Choroid plexus epithelial cell (primary cell): ENCODE measurements around the gene TUBB4B.

Source experiments
- DNase-seq: peaks from one replicate; pipeline ENCODE4 v3.0.0-alpha.2; 2010; ENCODE audit warnings: low read depth
- H3K4me3 ChIP-seq: 2 replicates; pipeline ENCODE4 v1.5.1; 2011; ENCODE audit warnings: low read depth, mild to moderate bottlenecking, control low read depth, low read length, moderate library complexity
- TF ChIP-seq, protein P1 (sequence below): conservative IDR thresholded peaks from 2 replicates; pipeline ENCODE4 v1.5.1; 2011; ENCODE audit warnings: low read depth, mild to moderate bottlenecking, control low read depth, inconsistent platforms, low read length, moderate library complexity

TUBB4B gene

DNA sequence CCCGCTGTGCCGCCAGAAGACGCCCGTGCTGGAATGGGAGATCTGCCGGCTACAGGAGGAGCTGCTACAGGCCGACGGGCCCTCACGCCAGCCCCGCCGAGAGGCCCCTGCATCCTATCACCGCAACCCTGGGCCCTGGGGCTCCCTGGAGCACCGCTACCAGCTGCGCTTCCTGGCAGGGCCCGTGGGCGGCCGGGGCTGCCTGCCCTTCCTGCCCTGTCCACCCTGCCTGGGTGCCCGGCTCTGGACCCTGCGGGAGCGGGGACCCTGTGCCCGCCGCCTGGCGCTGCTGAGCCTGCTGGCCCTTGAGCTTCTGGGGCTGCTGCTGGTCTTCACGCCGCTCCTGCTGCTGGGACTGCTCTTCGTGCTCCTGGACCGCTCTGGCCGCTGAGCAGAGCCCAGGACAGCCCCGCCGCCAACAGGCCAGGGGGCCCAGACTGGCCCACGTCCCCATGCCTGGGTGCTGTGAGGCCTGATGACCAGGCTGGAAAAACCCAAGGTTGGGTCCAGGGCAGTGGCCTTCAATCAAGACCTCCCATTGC lies 22.8 kb upstream of the TUBB4B start:
- TF ChIP-seq, protein P1, sequence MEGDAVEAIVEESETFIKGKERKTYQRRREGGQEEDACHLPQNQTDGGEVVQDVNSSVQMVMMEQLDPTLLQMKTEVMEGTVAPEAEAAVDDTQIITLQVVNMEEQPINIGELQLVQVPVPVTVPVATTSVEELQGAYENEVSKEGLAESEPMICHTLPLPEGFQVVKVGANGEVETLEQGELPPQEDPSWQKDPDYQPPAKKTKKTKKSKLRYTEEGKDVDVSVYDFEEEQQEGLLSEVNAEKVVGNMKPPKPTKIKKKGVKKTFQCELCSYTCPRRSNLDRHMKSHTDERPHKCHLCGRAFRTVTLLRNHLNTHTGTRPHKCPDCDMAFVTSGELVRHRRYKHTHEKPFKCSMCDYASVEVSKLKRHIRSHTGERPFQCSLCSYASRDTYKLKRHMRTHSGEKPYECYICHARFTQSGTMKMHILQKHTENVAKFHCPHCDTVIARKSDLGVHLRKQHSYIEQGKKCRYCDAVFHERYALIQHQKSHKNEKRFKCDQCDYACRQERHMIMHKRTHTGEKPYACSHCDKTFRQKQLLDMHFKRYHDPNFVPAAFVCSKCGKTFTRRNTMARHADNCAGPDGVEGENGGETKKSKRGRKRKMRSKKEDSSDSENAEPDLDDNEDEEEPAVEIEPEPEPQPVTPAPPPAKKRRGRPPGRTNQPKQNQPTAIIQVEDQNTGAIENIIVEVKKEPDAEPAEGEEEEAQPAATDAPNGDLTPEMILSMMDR, result no peak
- no peak overlapping the region for H3K4me3 ChIP-seq
- no peak for DNase-seq

DNA sequence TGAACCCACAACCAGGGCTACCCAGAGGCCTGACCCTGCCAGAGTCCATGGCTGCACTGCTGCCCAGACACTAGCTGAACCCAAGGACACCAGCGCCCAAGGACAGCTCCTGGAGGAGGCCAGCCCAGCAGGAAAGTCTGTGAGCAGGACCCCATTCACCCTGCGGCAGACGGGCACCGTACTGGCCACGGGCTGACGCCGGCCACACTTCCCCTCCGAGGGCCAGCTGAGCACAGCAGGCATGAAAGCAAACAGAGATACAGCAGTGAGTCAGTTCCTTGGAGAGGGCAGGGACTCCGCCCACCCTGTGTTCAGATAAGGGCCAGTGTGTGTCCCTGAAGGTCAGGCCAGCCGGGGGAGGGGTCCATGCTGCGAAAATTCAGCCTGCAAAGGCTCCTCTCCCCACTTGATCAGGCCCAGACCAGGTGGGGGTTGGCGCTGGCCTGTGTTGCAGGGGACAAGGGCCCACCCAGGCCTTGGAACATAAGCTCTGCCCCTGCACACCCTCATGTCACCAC lies 22.3 kb upstream of the TUBB4B start:
- no peak overlapping the region for H3K4me3 ChIP-seq
- DNase-seq, result peak; percentile 63
- TF ChIP-seq, protein P1, result no peak

DNA sequence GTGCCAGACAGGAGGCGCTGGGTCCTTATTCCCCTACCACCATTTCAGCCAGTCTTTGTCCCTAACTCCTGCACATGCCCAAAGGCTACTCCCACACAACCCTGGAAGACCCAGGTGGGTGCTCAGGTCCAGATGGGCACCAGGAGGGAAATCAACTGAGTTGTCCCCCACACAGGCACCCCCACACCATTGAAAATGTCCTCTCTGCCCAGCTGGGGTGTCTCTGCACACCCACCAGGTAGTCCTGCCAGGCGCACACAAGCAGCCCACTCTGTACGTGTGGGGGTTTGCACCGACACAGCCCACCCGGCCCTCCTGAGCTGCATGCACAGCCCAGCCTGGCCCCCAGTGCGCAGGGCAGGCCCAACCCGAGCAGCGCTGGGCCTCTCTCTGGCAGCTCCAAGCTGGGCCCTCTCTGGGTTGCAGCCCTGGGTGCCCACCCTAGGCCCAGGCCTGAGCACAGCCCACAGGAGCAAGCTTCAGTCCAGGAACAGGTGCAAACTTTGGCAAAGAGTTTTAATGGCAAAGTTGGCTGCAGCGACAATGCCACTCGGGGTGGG lies 21.2 kb upstream of the TUBB4B start:
- no peak overlapping the region for H3K4me3 ChIP-seq
- TF ChIP-seq, protein P1, result no peak
- DNase-seq, result no peak

DNA sequence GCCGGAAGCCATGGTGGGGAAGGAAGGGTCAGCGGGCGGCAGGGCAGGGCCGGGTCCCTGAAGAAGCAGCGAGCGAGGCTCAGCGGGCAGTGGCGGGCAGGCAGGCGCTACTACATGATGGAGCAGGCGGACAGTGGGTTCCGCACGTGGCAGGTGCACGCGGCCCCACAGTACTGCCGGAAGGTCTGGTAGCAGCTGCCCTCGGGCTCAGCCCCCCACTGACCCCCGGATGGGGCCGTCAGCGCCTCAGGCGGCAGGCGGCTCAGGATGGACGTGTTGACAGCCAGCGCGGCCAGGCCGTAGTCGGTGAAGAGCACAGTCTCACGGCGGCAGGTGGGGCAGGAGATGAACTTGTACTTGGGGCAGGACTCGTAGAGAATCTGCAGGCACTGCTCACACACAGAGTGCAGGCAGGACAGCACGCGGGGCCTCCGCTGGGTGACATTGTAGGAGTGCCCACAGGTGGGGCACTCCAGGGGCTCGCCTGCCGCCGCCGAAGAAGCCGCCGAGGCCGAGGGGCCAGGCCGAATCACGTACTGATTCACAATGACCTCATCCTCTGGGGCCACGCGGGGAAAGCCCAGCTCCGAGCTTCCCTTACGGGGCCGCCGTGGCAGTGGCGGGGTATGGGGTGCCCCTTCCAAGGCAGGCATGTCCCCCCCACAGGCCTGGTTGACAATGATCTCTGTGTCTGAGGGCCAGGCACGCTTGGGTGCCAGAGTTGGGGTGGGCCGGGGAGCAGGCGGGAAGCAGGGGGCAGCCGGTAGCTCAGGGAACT lies 20.6 kb upstream of the TUBB4B start:
- H3K4me3 ChIP-seq, result no peak overlapping the region
- no peak for DNase-seq
- TF ChIP-seq, protein P1, result no peak

DNA sequence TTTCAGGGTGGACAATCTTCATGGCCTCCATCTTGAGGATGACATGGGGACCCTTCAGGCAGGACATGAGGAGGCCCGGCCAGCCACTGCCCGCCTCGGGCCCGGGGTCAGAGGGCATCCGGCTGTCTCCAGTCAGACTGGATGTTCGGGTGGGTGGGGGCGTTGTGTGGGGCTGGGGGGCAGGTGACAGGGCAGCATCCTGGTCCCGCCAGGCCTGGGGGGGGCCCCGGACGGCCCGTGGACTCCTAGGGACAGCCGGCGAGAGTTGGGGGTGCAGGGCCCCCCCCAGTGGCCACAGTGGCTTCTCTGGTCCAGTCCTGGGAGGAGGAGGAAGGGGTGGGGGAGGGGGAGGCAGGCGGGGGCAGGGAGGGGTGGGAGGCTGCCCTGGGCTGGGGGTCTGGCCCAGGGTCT lies 20.0 kb upstream of the TUBB4B start:
- H3K4me3 ChIP-seq, result no peak overlapping the region
- no peak for DNase-seq
- TF ChIP-seq, protein P1, result no peak

DNA sequence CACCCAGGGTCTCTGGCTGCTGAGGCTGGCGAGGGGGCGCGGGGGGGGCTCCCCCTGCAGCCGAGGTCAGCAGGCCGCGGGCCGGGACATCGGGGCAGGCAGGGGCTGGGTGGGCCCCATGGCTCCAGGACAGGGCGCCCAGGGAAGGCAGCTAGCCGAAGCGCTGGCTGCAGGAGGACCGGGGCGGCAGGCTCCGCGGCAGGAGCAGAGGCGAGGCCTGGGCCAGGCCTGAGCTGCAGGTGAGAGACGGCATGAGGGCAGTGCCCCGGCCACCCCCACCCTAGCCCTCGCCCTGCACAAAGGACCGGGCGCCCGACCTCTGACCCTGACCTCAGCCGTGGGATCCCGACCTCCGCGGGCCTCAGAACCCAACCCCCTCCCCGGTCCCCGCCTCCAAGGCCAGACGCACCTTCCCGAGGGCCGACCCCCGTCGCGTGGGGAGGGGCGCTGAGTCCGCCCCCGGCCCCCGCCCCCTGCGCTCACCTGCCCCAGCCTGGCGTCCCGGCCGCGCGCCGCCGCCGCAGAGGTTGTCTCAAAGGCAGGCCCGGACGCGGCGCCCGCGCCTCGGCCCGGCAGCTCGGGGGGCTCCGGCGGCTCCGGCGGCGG lies 19.5 kb upstream of the TUBB4B start:
- peak overlapping the region; percentile 5 for H3K4me3 ChIP-seq
- DNase-seq, result no peak
- TF ChIP-seq, protein P1, result no peak
